Memory B cell (primary cell): ENCODE data around the gene ANKUB1.
"Not testable (repeated sequence)": the region's sequence is repeated elsewhere in the genome, so short reads cannot be mapped to it uniquely, and the experiment has no call there.

Source experiments
- ATAC-seq: fragments of 150-1000 bp; cut with Tn5 transposase; 2 replicates; pipeline ENCODE4 v1.10.0; 2021; ENCODE audit warnings: low read depth, mild to moderate bottlenecking, moderate library complexity
- DNase-seq, 2 donors: peaks; one replicate each; pipeline ENCODE4 v3.0.0; 2022; ENCODE audit warnings: low spot score in 2 of 2
- H3K27ac Mint-ChIP-seq: one replicate; pipeline ENCODE4 v1.8.0; 2022; ENCODE audit warnings: mild to moderate bottlenecking, moderate library complexity, mixed read lengths
- H3K27me3 Mint-ChIP-seq: one replicate; pipeline ENCODE4 v1.8.0; 2022; ENCODE audit warnings: mixed read lengths
- H3K36me3 Mint-ChIP-seq: one replicate; pipeline ENCODE4 v1.8.0; 2022; ENCODE audit warnings: mild to moderate bottlenecking, mixed read lengths
- H3K4me1 Mint-ChIP-seq: one replicate; pipeline ENCODE4 v1.8.0; 2022; ENCODE audit warnings: mixed read lengths
- H3K4me3 Mint-ChIP-seq: one replicate; pipeline ENCODE4 v1.8.0; 2022; ENCODE audit warnings: mild to moderate bottlenecking, moderate library complexity, mixed read lengths
- H3K9me3 Mint-ChIP-seq: one replicate; pipeline ENCODE4 v1.8.0; 2022; ENCODE audit warnings: mixed read lengths

The ANKUB1 gene, protein sequence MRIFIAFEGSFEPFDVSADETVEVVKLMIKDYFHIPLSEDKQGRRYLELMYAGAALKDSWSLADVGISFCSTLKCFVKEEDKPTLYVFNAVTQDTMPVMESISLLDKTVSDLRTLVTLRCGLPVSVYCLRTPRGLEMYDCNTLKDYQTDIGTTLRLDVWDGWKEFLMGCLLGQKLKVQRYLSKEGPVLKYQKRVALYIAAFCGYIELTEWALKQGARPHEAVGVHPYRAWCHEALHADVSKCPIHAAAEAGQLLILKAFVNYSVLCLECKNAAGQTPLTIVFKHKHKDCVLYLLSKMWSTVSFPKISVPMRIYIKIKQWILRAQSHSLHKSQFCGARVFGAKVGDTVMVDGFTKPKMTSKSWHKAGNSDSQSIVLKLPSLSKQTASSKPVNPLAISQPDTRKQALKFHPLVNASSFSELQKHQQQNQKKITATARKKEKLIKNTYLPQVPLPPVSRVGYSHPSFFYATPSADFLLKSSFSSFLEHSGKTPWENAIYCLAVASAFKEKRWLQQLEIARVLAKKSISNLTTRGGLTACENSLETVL

DNA sequence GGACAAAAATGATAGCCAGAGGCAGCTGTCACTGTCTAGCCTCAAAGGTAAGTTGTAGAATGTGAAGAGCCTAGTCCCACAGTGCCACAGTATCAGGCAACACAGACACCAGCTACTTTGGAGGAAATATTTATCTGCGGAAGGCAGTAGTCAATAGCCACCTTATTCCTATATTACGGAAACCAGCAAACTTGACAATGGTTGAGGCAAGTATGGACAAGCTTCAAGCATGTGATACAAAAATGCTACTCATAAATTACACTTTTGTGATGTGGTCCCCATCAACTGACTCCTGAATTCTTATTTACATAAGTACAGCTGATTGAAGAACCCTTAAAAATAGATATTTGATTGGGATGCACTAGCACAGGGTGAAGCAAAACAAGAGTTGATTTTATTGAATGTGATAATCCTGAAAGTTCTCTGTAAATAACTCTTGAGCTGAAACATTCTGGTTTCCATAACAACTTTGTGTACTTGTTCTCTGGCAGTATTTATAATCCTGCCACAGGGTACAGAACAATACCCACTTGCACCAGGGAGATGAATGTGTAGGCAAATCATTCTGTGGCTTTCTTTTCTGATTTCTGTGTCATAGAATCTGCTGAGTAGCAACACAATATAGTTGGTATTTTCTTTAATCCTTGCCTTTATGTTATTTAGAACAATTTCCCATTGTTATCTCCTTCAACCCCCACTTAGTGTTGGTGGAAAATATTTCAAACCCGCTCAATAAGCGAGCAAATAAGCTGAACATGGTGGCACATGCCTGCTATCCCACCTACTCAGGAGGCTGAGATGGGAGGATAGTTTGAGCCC is at the start of gene ANKUB1:
Gene ANKUB1, minus strand, starts transcription at position 103 of the 819 bp plus-strand sequence. CDS start 188 bp downstream, outside the sequence.
- DNase-seq, result no peak
- Mint-ChIP-seq H3K27me3 (peaks cover 6% of the 10 kb centered on the region), H3K4me3 (no peak within 1 kb of the TSS), H3K27ac (no peak within 1 kb of the TSS), H3K36me3 (no peaks in the 10 kb centered on the region), H3K9me3 (no peaks in the 10 kb centered on the region), H3K4me1 (no peaks in the 10 kb centered on the region)
- ATAC-seq, result no peak

DNA sequence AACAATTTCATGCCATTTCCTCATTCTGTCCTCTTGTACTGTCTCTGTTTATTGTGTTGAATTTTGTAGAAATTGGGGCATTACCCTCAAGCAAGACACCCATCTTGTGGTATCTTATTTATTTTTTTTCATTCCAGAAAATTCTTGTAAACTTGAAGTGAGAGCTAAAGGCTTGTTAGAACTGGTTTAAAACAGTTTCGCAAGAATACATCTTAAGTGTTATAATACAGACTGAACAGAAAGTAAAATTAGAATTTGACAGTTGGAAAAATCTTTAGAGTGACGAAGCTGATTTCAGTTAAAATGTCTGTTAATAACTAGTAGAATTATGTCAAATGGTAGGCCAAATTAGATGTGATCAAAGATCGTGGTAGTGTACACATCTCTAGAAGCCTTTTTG is 47.5 kb upstream of the ANKUB1 start:
- H3K9me3 Mint-ChIP-seq, result peaks cover 6% of the 10 kb centered on the region
- H3K4me3 Mint-ChIP-seq, result no peak overlapping the region
- H3K36me3 Mint-ChIP-seq, result peaks cover 34% of the 10 kb centered on the region
- ATAC-seq (no peak), DNase-seq (no peak)
- H3K4me1 Mint-ChIP-seq, result peaks cover 26% of the 10 kb centered on the region
- H3K27ac Mint-ChIP-seq, result peak overlapping the region; percentile 65
- no peaks in the 10 kb centered on the region for H3K27me3 Mint-ChIP-seq

DNA sequence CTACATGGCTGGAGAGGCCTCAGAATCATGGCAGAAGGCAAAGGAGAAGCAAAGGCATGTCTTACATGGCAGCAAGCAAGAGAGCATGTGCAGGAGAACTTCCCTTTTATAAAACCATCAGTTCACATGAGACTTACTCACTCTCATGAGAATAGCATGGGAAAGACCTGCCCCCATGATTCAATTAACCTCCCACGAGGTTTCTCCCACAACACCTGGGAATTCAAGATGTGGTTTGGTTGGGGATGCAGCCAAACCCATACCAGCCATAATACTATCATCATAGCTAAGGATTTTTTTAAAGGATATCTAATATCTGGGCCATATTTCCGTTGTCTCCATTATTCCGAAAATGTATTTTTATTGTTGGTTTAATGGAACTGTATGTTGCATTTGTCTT is 47.1 kb upstream of the ANKUB1 start:
- Mint-ChIP-seq H3K36me3 (peaks cover 38% of the 10 kb centered on the region), H3K4me1 (peaks cover 24% of the 10 kb centered on the region), H3K9me3 (peaks cover 10% of the 10 kb centered on the region)
- DNase-seq, H3K27me3 Mint-ChIP-seq, H3K27ac Mint-ChIP-seq, H3K4me3 Mint-ChIP-seq, ATAC-seq: not testable (repeated sequence)

DNA sequence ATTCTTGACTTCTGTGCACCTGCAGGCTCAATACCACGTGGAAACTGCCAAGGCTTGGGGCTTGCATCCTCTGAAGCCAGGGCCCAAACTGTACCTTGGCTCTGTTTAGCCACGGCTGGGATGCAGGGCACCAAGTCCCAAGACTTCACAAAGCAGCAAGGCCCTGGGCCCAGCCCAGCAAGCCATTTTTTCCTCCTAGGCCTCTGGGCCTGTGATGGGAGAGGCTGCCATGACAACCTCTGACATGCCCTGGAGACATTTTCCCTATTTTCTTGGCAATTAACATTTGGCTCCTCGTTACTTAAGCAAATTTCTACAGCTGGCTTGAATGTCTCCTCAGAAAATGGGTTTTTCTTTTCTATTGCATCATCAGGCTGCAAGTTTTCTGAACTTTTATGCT is 46.1 kb upstream of the ANKUB1 start:
- H3K4me3 Mint-ChIP-seq, H3K27ac Mint-ChIP-seq, H3K27me3 Mint-ChIP-seq, DNase-seq, ATAC-seq: not testable (repeated sequence)
- Mint-ChIP-seq H3K9me3 (peaks cover 10% of the 10 kb centered on the region), H3K36me3 (peaks cover 38% of the 10 kb centered on the region), H3K4me1 (peaks cover 21% of the 10 kb centered on the region)

DNA sequence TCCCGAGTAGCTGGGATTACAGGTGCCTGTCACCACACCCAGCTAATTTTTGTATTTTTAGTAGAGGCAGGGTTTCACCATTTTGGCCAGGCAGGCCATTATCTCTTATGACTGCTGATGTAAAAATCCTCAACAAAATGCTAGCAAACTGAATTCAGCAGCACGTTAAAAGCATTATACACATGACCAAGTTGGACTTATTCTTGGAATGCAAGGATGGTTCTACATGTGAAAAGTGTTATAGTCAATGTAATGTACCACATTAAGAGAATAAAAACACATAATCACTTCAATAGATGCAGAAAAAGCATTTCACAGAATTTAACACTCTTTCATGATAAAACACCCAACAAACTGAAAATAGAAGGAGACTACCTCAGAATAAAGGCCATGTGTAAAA is 40.9 kb upstream of the ANKUB1 start:
- peaks cover 11% of the 10 kb centered on the region for H3K9me3 Mint-ChIP-seq
- H3K4me1 Mint-ChIP-seq, result peaks cover 2% of the 10 kb centered on the region
- peaks cover 46% of the 10 kb centered on the region for H3K36me3 Mint-ChIP-seq
- no peaks in the 10 kb centered on the region for H3K27me3 Mint-ChIP-seq
- DNase-seq, result no peak
- H3K27ac Mint-ChIP-seq, result no peak overlapping the region
- H3K4me3 Mint-ChIP-seq, result no peak overlapping the region
- no peak for ATAC-seq

DNA sequence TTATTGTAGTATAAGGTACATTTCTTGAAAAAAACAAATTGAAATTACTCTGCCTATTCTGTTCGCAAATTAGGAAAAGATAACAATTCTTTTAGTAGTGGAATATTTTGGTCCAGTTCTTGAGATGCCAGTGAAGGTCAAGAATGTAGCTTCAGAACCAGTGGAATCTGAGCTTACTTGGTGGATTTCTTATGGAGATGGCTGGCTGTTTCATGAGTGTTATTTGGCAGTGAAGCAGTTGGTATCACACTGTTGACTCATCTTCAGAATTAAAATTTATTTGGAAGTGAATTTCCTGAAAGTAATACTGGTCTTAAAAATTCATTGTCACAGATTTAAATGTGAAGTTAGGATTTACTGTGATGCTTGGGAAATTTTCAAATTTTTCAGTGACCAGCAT is 39.7 kb upstream of the ANKUB1 start:
- Mint-ChIP-seq H3K4me3 (no peak overlapping the region), H3K36me3 (peaks cover 36% of the 10 kb centered on the region), H3K27ac (no peak overlapping the region), H3K9me3 (peaks cover 11% of the 10 kb centered on the region), H3K4me1 (peaks cover 2% of the 10 kb centered on the region), H3K27me3 (no peaks in the 10 kb centered on the region)
- ATAC-seq (no peak), DNase-seq (no peak)

DNA sequence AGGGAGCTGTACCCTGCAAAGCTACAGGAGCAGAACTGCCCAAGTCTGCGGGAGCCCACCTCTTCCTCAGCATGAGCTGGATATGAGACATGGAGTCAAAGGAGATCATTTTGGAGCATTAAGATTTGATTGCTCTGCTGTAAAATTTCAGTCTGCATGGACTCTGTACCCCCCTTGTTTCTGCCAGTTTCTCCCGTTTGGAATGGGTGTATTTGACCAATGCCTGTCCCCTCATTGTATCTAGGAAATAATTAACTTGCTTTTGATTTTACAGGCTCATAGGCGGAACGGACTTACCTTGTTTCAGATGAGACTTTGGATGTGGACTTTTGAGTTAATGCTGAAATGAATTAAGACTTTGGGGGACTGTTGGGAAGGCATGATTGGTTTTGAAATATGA is 39.0 kb upstream of the ANKUB1 start:
- no peaks in the 10 kb centered on the region for H3K27me3 Mint-ChIP-seq
- no peak overlapping the region for H3K27ac Mint-ChIP-seq
- DNase-seq (no peak), ATAC-seq (no peak)
- H3K36me3 Mint-ChIP-seq, result peaks cover 29% of the 10 kb centered on the region
- no peak overlapping the region for H3K4me3 Mint-ChIP-seq
- H3K9me3 Mint-ChIP-seq, result peaks cover 11% of the 10 kb centered on the region
- peaks cover 2% of the 10 kb centered on the region for H3K4me1 Mint-ChIP-seq

DNA sequence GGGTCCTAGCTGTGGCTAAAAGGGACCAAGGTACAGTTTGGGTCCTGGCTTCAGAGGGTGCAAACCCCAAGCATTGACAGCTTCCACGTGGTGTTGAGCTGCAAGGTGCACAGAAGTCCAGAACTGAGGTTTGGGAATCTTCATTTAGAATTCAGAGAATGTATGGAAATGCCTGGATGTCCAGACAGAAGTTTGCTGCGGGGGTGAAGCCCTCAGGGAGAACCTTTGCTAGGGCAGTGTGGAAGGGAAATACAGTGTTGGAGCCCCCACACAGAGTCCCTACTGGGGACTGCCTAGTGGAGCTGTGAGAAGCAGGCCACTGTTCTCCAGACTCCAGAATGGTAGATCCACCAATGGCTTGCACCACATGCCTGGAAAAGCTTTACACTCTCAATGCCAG is 38.5 kb upstream of the ANKUB1 start:
- H3K9me3 Mint-ChIP-seq, result peaks cover 11% of the 10 kb centered on the region
- peaks cover 6% of the 10 kb centered on the region for H3K4me1 Mint-ChIP-seq
- H3K27ac Mint-ChIP-seq, result no peak overlapping the region
- H3K27me3 Mint-ChIP-seq, result no peaks in the 10 kb centered on the region
- peaks cover 25% of the 10 kb centered on the region for H3K36me3 Mint-ChIP-seq
- ATAC-seq (no peak), DNase-seq (no peak)
- H3K4me3 Mint-ChIP-seq, result no peak overlapping the region

DNA sequence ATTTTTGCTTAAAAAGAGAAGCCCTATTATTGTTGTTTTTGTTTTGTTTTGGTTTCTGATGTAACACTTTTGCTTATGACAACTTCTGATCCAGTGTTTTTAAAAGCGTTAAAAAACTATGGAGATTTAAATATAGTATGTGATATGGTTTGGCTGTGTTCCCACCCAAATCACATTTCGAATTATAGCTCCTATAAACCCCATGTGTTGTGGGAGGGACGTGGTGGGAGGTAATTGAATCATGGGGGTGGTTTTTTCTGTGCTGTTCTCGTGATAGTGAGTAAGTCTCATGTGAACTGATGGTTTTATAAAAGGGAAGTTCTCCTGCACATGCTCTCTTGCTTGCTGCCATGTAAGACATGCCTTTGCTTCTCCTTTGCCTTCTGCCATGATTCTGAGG is 37.3 kb upstream of the ANKUB1 start:
- H3K4me1 Mint-ChIP-seq, ATAC-seq, H3K4me3 Mint-ChIP-seq, H3K9me3 Mint-ChIP-seq, H3K27me3 Mint-ChIP-seq, DNase-seq, H3K27ac Mint-ChIP-seq: not testable (repeated sequence)
- H3K36me3 Mint-ChIP-seq, result peaks cover 19% of the 10 kb centered on the region

DNA sequence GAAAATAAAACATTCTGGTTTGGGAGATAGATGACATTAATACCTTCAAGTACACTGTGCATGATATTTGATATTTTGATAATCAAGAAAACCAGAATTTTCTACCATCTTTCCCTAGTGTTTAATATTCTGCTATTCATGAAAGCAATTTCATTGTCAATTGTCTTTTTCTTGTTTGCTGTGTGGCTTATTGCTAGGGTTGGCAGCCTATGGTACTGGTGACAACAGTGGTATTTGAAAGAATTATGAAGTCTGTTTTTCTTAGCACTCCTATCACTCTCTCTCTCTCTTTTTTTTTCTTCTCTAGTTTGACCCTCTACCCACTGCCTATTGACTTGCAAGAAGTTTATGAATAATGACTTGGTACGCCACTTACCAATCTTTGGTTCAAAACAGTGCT is 36.0 kb upstream of the ANKUB1 start:
- no peak for ATAC-seq
- H3K36me3 Mint-ChIP-seq, result peaks cover 23% of the 10 kb centered on the region

DNA sequence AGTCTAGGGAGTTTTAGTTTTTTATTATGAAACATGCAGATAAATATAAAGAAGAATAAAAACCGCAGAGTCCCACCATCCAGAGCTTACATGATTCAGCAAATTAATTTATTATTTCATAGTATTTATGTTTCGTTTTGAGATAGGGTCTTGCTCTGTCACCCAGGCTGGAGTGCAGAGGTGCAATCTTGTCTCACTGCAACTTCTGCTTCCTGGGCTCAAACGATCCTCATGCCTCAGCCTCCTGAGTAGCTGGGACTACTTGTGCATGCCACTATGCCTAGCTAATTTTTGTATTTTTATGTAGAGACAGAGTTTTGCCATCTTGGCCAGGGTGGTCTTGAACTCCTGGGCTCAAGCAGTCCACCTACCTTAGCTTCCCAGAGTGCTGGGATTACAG is 34.3 kb upstream of the ANKUB1 start:
- ATAC-seq (no peak), DNase-seq (no peak)
- no peak overlapping the region for H3K4me3 Mint-ChIP-seq
- peaks cover 7% of the 10 kb centered on the region for H3K9me3 Mint-ChIP-seq
- peaks cover 12% of the 10 kb centered on the region for H3K4me1 Mint-ChIP-seq
- no peak overlapping the region for H3K27ac Mint-ChIP-seq
- peaks cover 26% of the 10 kb centered on the region for H3K36me3 Mint-ChIP-seq
- no peaks in the 10 kb centered on the region for H3K27me3 Mint-ChIP-seq

More for the DNA sequence above, 36.0 kb upstream of the ANKUB1 start:
- peaks cover 9% of the 10 kb centered on the region for H3K4me1 Mint-ChIP-seq
- H3K27me3 Mint-ChIP-seq, result no peaks in the 10 kb centered on the region
- H3K9me3 Mint-ChIP-seq, result peaks cover 7% of the 10 kb centered on the region
- no peak overlapping the region for H3K27ac Mint-ChIP-seq
- H3K4me3 Mint-ChIP-seq, result no peak overlapping the region
- no peak for DNase-seq

DNA sequence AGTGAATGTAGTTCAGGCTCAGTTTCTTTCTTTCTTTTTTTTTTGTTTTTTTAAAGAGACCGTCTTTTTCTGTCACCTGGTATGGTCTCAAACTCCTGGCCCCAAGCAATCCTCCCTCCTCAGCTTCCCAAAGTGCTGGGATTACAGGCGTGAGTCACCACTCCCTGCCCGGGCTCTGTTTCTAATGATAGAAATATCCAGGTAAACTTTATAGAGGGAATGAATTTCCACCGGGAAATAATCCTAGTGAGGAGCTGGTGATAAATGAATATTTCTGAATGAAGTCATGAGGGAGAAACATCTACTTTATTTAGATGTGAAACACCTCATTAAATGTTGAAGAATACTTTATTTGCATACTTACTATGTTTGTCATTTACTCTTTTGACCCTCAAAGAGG is 27.8 kb upstream of the ANKUB1 start:
- peaks cover 36% of the 10 kb centered on the region for H3K4me1 Mint-ChIP-seq
- ATAC-seq (no peak), DNase-seq (no peak)
- H3K36me3 Mint-ChIP-seq, result peaks cover 12% of the 10 kb centered on the region
- H3K27ac Mint-ChIP-seq, result no peak overlapping the region
- H3K27me3 Mint-ChIP-seq, result no peaks in the 10 kb centered on the region
- no peak overlapping the region for H3K4me3 Mint-ChIP-seq
- H3K9me3 Mint-ChIP-seq, result peaks cover 2% of the 10 kb centered on the region

DNA sequence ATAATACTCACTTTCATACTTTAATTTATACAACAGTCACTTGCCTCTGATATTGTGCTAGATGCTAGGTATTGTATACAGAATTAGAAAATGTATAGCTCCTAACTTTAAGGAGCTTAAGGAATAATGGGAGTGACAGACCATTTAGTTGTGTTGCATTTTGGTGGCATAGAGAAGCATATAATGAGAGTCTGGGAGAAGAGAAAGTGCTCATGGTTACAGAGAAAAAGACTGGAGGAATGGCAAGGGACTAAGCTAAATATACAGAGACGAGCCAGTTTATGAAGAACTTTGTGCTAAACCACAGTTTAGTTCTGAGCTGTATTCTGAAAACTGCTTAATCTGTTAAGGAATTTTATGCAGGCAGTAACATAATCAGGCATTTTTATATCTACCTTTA is 27.1 kb upstream of the ANKUB1 start:
- H3K9me3 Mint-ChIP-seq, result peaks cover 2% of the 10 kb centered on the region
- ATAC-seq (no peak), DNase-seq (no peak)
- no peak overlapping the region for H3K27ac Mint-ChIP-seq
- H3K4me3 Mint-ChIP-seq, result no peak overlapping the region
- H3K4me1 Mint-ChIP-seq, result peaks cover 42% of the 10 kb centered on the region
- peaks cover 12% of the 10 kb centered on the region for H3K36me3 Mint-ChIP-seq
- H3K27me3 Mint-ChIP-seq, result no peaks in the 10 kb centered on the region

DNA sequence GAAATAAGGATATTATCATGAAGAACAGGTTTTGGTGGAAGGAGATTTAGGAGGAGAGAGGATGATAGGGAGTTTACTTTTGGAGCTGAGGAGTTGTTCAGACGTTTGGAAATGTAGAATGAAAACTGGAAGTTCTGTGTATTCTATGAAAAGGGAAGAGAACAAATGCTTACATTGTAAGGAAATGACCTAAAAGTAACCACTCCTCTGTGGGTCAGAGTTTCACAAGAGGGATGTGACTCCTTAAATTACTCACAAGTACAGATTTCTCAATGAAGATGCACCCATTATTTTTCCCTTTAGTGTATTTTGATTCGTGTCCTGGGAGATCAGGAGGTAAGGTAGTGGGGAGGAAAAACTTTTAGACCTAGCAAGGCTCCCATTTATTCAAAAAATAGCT is 24.6 kb upstream of the ANKUB1 start:
- H3K4me3 Mint-ChIP-seq, result no peak overlapping the region
- ATAC-seq (no peak), DNase-seq (no peak)
- no peaks in the 10 kb centered on the region for H3K9me3 Mint-ChIP-seq
- peaks cover 5% of the 10 kb centered on the region for H3K36me3 Mint-ChIP-seq
- H3K27ac Mint-ChIP-seq, result peak overlapping the region; percentile 33
- H3K4me1 Mint-ChIP-seq, result peaks cover 51% of the 10 kb centered on the region
- no peaks in the 10 kb centered on the region for H3K27me3 Mint-ChIP-seq
